Stimulated activated naive CD8-positive, alpha-beta T cell treated with anti-CD3 and anti-CD28 coated beads, Interleukin-15, Interleukin-2, amounts not matched to agents 100 U/mL and 50 U/mL, for 24 hours (primary cell): ENCODE data around the gene NGEF.

Source experiments
- ATAC-seq: fragments of 150-1000 bp; cut with Tn5 transposase; one replicate; pipeline ENCODE4 v1.10.0; 2021
- DNase-seq: peaks from one replicate; pipeline ENCODE4 v3.0.0; 2021

The NGEF gene

GRCh38 chr2:232833830-232834229 lies 179.2 kb downstream of the NGEF start:
- DNase-seq (no peak), ATAC-seq (no peak)

GRCh38 chr2:232831496-232831895 lies 181.6 kb downstream of the NGEF start:
- ATAC-seq, result no peak

GRCh38 chr2:232829988-232830387 lies 183.1 kb downstream of the NGEF start:
- ATAC-seq (no peak), DNase-seq (no peak)

More at GRCh38 chr2:232831496-232831895, 181.6 kb downstream of the NGEF start:
- DNase-seq, result no peak
